Sigmoid colon (tissue), 4 donors: ENCODE results near the gene ADAMTS12.

Experiments used
- CTCF ChIP-seq, 4 experiments: fragments of 450-650 bp in 3 of 4; fragments of 200-600 bp in 1 of 4; IDR thresholded peaks; one replicate each; pipeline ENCODE4 v1.5.1; 2016 to 2019; ENCODE audit warnings: antibody characterized with exemption in 4 of 4, mild to moderate bottlenecking in 3 of 4, moderate library complexity in 2 of 4
- EP300 ChIP-seq, 4 donors: sonication (generic); formaldehyde crosslinking; IDR thresholded peaks; one replicate each; pipeline ENCODE4 v1.6.1; 2017; ENCODE audit warnings: antibody characterized with exemption in 4 of 4
- POLR2AphosphoS5 ChIP-seq, 4 donors: sonication (generic); formaldehyde crosslinking; IDR thresholded peaks; one replicate each; pipeline ENCODE4 v1.6.1; 2017; ENCODE audit warnings: antibody characterized with exemption in 4 of 4

GRCh38 chr5:33725806-33726205 is 166.0 kb downstream of the ADAMTS12 start:
- no peak for TF ChIP-seq CTCF (IDR thresholded peaks at IDR 0.05)
- no peak for TF ChIP-seq POLR2AphosphoS5 (IDR thresholded peaks at IDR 0.05)
- TF ChIP-seq EP300 (IDR thresholded peaks at IDR 0.05), result no peak
